Neural cell (in vitro differentiated cells): Measurements from ENCODE around the gene STAT5B. TPM values are rescaled to one million over a fixed set of nuclear protein-coding genes. Genes with fewer than 3 reads are reported as not detected.
A peak's percentile ranks its signal among the peaks of the same experiment; 100 is the strongest.

Experiments
- H2AFZ ChIP-seq: fragments of 200-600, 300-800 bp; sonication (generic), shearing (Covaris generic); 2 replicates; pipeline ENCODE4 v1.6.0; 2014; ENCODE audit warnings: low read depth, mild to moderate bottlenecking, antibody characterized with exemption, low read length, moderate library complexity
- H3F3A ChIP-seq: fragments of 200-600 bp; shearing (Covaris generic); 2 replicates; pipeline ENCODE4 v1.6.1; 2016; ENCODE audit warnings: mild to moderate bottlenecking, moderate library complexity, mixed read lengths, antibody characterized with exemption, low read length; ENCODE audit not compliant: insufficient read depth, poor library complexity, severe bottlenecking
- H3K27ac ChIP-seq: fragments of 200-600, 300-800 bp; sonication (generic), shearing (Covaris generic); 2 replicates; pipeline ENCODE4 v1.5.1; 2014; ENCODE audit warnings: mild to moderate bottlenecking, low read length, moderate library complexity
- H3K27me3 ChIP-seq: fragments of 300-800, 200-600 bp; sonication (generic), shearing (Covaris generic); 2 replicates; pipeline ENCODE4 v1.6.0; 2014; ENCODE audit warnings: mild to moderate bottlenecking, low read depth, low read length, moderate library complexity; ENCODE audit not compliant: insufficient read depth
- H3K36me3 ChIP-seq: fragments of 300-800, 200-600 bp; sonication (generic), shearing (Covaris generic); 2 replicates; pipeline ENCODE4 v1.5.1; 2014; ENCODE audit warnings: mild to moderate bottlenecking, antibody characterized with exemption, low read length, moderate library complexity; ENCODE audit not compliant: insufficient read depth
- H3K4me2 ChIP-seq: fragments of 300-800, 200-600 bp; sonication (generic), shearing (Covaris generic); 2 replicates; pipeline ENCODE4 v1.6.0; 2014; ENCODE audit warnings: mild to moderate bottlenecking, low read length
- H3K4me3 ChIP-seq: fragments of 300-800, 200-600 bp; sonication (generic), shearing (Covaris generic); 2 replicates; pipeline ENCODE4 v1.5.1; 2014; ENCODE audit warnings: mild to moderate bottlenecking, low read length, moderate library complexity
- H3K79me2 ChIP-seq: fragments of 200-600 bp; shearing (Covaris generic); replicated peaks from 2 replicates; pipeline ENCODE4 v1.6.0; 2014; ENCODE audit warnings: mild to moderate bottlenecking, low read length, moderate library complexity; ENCODE audit not compliant: insufficient read depth
- H3K9ac ChIP-seq: fragments of 300-800, 200-600 bp; sonication (generic), shearing (Covaris generic); 2 replicates; pipeline ENCODE4 v1.6.1; 2016; ENCODE audit warnings: mild to moderate bottlenecking, low read length, mixed read lengths
- H3K9me2 ChIP-seq: fragments of 200-600 bp; shearing (Covaris generic); 2 replicates; pipeline ENCODE4 v1.6.1; 2016; ENCODE audit warnings: mild to moderate bottlenecking, low read length, mixed read lengths; ENCODE audit not compliant: insufficient read depth
- H3K9me3 ChIP-seq: fragments of 200-600, 300-800 bp; sonication (generic), shearing (Covaris generic); 2 replicates; pipeline ENCODE4 v1.6.1; 2016; ENCODE audit warnings: mild to moderate bottlenecking, mixed run types, low read length, moderate library complexity, mixed read lengths
- H4K20me1 ChIP-seq: fragments of 200-600 bp; shearing (Covaris generic); 2 replicates; pipeline ENCODE4 v1.6.1; 2016; ENCODE audit warnings: mild to moderate bottlenecking, mixed run types; ENCODE audit not compliant: insufficient read depth
- CTCF ChIP-seq: fragments of 450-650 bp; IDR thresholded peaks from 2 replicates; pipeline ENCODE4 v1.5.1; 2014; ENCODE audit warnings: antibody characterized with exemption, mild to moderate bottlenecking, moderate library complexity; ENCODE audit not compliant: poor library complexity, severe bottlenecking
- EP300 ChIP-seq: fragments of 450-650 bp; conservative IDR thresholded peaks from 2 replicates; pipeline ENCODE4 v1.6.1; 2014; ENCODE audit warnings: antibody characterized with exemption, mild to moderate bottlenecking, moderate library complexity; ENCODE audit not compliant: poor library complexity, severe bottlenecking
- EZH2 ChIP-seq: fragments of 200-600, 300-800 bp; shearing (Covaris generic), sonication (generic); IDR thresholded peaks from 2 replicates; pipeline ENCODE4 v1.6.1; 2014; ENCODE audit warnings: antibody characterized with exemption, low read length, borderline replicate concordance, mild to moderate bottlenecking; ENCODE audit not compliant: insufficient read depth, poor library complexity, severe bottlenecking
- MXI1 ChIP-seq: fragments of 450-650 bp; conservative IDR thresholded peaks from 2 replicates; pipeline ENCODE4 v1.6.1; 2014; ENCODE audit warnings: antibody characterized with exemption, mild to moderate bottlenecking; ENCODE audit not compliant: poor library complexity, severe bottlenecking
- POLR2AphosphoS5 ChIP-seq: IDR thresholded peaks from 2 replicates; pipeline ENCODE4 v1.6.1; 2012
- RAD21 ChIP-seq: fragments of 450-650 bp; conservative IDR thresholded peaks from 2 replicates; pipeline ENCODE4 v1.6.1; 2014; ENCODE audit warnings: antibody characterized with exemption, mild to moderate bottlenecking, moderate library complexity
- REST ChIP-seq: IDR thresholded peaks from 2 replicates; pipeline ENCODE4 v1.6.1; 2012; ENCODE audit warnings: borderline replicate concordance
- SMC3 ChIP-seq: fragments of 450-650 bp; conservative IDR thresholded peaks from 2 replicates; pipeline ENCODE4 v1.6.1; 2014; ENCODE audit warnings: antibody characterized with exemption, mild to moderate bottlenecking, moderate library complexity; ENCODE audit not compliant: poor library complexity
- TAF1 ChIP-seq: IDR thresholded peaks from 2 replicates; pipeline ENCODE4 v1.6.1; 2012; ENCODE audit warnings: low read depth
- polyA minus RNA-seq: library from RNA; depleted of rRNA, polyadenylated mRNA; stranded (reverse); fragments of >200 nt; gene quantifications from 2 replicates; pipeline ENCODE4 v1.2.3, GENCODE V29; 2014
- polyA plus RNA-seq: library from polyadenylated mRNA; depleted of rRNA; stranded (reverse); fragments of >200 nt; gene quantifications from 2 replicates; pipeline ENCODE4 v1.2.3, GENCODE V29; 2014

Gene STAT5B
- polyA plus RNA-seq: 47.4 and 54.9 TPM in 2 replicates
- polyA minus RNA-seq: 56.2 and 64.2 TPM in 2 replicates

- H3K79me2 ChIP-seq: peaks cover 40% of the 10 kb centered on the region
- H3K27me3 ChIP-seq: no peaks in the 10 kb centered on the region
- H4K20me1 ChIP-seq: no peaks in the 10 kb centered on the region
- no peaks in the 10 kb centered on the region for H3K9me2 ChIP-seq
- H3F3A ChIP-seq: no peaks in the 10 kb centered on the region
- no peaks in the 10 kb centered on the region for H3K9me3 ChIP-seq
- H3K4me2 ChIP-seq: peak within 1 kb of the TSS; percentile 95
- peak within 1 kb of the TSS; percentile 78 for H3K4me3 ChIP-seq
- peak within 1 kb of the TSS; percentile 90 for H3K27ac ChIP-seq
- no peak for TF ChIP-seq CTCF
- no peak for TF ChIP-seq SMC3
- TF ChIP-seq RAD21: no peak
- no peak for TF ChIP-seq REST
- peak; percentile 10 for TF ChIP-seq TAF1
- TF ChIP-seq POLR2AphosphoS5: peak; percentile 73
- no peak for TF ChIP-seq EZH2
- TF ChIP-seq EP300: no peak
- peak; percentile 52 for TF ChIP-seq MXI1
- H3K9ac ChIP-seq: peak within 1 kb of the TSS; percentile 77
- no peaks in the 10 kb centered on the region for H3K36me3 ChIP-seq
- peak within 1 kb of the TSS; percentile 62 for H2AFZ ChIP-seq
Measured at GRCh38 chr17:42276359-42276608, at the start of gene STAT5B. Gene STAT5B, minus strand, starts transcription at chr17:42276391. Its CDS starts 44,264 bp downstream, at chr17:42232127.

GRCh38 chr17:42325026-42325425, 48.8 kb upstream of the STAT5B start:
- Histone ChIP-seq H3F3A (no peaks in the 10 kb centered on the region), H4K20me1 (no peaks in the 10 kb centered on the region), H3K4me2 (no peak overlapping the region), H3K27ac (no peak overlapping the region), H3K9ac (no peak overlapping the region), H3K79me2 (no peaks in the 10 kb centered on the region), H3K27me3 (no peaks in the 10 kb centered on the region), H3K9me2 (no peaks in the 10 kb centered on the region), H3K4me3 (no peak overlapping the region), H2AFZ (no peak overlapping the region), H3K9me3 (no peaks in the 10 kb centered on the region), H3K36me3 (no peaks in the 10 kb centered on the region)
- TF ChIP-seq CTCF: no peak
- no peak for TF ChIP-seq MXI1
- TF ChIP-seq TAF1: no peak
- no peak for TF ChIP-seq SMC3
- no peak for TF ChIP-seq POLR2AphosphoS5
